Stimulated activated CD8-positive, alpha-beta memory T cell treated with anti-CD3 and anti-CD28 coated beads, Interleukin-4, amount 100 ng/mL, for 24 hours (primary cell): ENCODE measurements around the gene FBXO17.
"Not testable (repeated sequence)": the region's sequence is repeated elsewhere in the genome, so short reads cannot be mapped to it uniquely, and the experiment has no call there.

Experiments
- DNase-seq: peaks from one replicate; pipeline ENCODE4 v3.0.0-alpha.2; 2020; ENCODE audit warnings: low read depth

FBXO17 gene

DNA sequence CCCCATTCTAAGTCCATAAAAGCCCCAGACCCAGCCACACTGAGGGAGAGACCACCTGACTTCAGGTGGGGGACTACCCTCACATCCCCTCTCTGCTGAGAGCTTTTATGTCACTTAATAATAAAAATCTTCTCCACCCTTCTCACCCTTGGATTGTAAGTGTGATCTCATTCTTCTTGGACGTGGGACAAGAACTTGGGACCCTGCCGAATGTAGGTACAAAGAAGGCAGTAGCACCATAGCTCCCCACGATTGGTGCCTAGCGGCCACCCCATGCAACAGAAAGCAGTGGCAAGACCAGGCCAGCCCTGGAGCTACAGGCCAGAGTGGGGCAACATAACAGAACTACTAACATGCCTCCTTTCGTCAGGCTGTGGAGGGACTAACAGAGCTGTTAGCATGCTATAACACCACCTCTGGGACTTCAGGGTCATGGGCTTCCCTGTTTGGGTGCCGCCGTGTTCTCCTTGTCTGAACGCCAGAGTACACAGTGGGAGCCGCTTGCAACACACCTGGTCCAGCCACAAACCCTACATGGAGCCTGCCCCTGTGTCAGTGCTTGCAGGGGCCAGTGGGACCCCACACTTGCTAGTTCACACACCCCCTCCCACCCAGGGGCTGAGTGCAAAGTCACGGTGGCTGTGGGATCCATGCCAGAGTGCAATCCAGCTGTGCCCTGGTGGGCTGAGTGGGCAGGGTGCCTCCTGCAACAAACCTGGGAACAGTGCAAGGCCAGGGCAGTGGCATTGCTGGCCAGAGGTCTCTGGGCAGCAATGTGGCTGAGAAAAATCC is 5.2 kb upstream of the FBXO17 start:
- no peak for DNase-seq

DNA sequence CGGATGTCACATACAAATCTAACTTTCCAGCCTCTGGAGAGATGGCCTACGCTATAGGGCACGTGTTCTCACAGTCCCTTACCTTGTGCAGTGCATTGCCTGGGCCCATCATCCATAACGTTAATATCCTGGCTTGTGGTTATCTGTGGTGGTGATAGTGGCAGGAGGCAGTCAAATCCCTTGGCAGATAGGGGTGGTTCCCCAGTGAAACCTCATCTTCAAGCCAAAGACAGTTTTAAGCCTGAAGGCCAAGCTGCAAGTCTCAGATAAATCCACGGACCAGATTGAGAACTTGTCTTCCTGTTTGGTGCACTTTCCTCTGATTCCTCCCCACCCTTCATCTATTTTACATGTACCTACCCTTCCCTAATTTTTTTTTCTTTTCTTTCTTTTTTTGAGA is 4.3 kb upstream of the FBXO17 start:
- no peak for DNase-seq

DNA sequence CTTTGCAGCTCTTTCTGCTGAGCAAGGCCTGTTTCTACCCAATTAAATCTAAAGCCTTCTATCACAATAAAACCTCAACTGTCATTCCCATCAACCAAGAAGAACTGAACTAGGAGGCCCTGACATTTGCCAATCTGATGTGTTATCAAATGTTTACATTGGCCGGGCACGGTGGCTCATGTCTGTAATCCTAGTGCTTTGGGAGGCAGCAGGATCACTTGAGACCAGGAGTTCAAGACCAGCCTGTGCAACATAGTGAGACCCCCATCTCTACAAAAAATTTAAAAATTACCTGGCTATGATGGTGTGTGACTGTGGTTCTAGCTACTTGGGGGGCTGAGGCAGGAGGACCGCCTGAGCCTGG is 2.8 kb upstream of the FBXO17 start:
- DNase-seq = no peak

DNA sequence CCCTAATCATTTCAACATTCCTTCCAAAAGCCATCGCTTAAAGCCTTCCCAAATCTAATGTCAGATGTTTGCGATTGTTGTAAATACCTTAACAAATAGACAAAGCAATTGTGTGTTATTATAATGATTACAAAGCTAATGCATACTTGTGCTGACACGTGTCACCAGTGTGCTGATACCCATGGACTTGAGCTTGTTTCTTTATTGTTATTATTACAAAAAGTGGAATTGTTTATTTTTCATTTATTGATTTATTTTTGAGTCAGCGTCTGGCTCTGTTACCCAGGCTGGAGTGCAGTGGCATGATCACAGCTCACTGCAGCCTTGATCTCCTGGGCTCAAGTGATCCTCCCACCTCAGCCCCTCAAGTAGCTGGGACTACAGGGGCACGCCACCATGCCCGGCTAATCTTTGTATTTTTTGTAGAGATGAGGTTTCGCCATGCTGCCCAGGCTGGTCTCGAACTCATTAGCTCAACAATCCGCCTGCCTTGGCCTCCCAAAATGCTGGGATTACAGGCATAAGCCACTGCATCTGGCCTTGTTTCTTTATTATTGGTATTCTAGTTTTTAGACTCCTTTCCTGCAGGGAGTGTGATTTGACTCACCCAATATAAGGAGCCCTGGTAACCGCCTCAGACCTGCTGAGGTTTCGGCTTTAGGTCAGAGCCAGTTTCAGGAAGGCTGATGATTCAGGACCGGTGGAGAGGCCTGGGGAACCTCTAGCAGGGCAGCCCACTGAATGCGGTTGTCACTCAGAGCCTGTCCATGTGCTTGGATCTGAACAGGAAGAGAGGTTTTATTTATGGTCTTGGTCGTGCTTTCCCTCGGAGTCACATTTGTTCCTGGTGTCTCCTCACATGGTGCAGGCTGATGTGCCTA is 2.1 kb upstream of the FBXO17 start:
- DNase-seq = peak; percentile 11

DNA sequence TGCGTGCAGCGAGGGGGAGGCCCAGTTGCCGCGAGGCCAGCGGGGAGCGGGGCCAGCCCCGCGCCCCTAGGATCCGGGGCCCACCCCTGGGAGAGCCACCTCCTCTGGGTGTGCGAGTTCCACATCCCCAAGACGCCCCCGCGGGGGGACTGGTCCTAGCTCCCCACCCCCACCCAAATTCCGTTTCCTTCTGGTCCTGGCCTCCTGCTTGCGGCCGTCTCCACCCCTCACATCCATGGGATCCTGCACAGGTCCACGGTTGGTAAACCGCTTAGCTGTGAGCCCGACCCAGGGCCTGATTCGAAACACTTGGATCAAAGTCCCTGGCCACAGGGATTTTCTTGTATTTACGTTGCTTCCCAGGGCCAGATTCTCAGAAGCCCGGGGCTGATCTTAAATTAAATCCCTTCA is 324 bp upstream of the FBXO17 start:
- no peak for DNase-seq

DNA sequence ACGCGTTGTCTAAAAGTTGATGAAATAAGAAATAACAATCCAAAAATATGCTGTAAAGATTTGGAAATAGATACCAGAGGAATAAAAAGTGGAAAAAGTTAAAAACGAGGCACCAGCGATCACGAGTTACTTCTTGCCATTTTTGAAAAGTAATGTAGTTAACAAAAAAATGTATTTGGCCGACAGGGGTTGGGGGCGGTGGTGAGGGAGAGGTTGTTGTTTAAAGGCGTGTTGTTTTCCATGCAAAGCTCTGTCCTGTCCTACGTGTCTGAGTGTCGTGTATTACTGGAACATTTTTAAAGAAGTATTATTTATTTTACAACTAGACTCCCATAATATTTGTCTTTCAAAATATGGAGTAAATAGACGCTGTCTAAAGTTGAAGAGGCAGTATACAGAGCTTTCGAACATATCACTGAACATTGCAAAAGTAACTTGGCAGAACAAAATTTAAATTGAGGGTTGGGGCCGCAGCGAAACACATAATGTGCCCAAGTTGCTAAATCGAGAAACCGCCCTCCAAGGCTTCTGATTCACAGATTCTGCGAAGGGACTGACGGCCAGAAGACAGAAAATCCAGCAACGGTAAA is 823 bp downstream of the FBXO17 start:
- no peak for DNase-seq

DNA sequence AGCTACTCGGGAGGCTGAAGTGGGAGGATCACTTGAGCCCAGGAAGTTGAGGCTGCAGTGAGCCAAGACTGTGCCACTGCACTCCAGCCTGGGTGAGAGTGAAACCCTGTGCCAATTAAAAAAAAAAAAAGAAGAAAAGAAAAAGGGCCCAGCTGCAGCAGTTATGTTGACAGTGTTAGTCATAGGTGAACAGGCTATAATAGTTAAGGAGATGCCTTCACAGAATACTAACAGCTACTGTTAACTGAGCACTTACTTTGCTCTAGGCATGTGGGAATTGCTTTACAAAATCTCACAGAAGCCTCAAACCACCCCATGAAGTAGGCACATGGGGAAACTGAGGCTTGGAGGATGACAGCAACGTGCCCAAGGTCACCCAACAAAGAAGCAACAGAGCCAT is 3.9 kb downstream of the FBXO17 start:
- no peak for DNase-seq

DNA sequence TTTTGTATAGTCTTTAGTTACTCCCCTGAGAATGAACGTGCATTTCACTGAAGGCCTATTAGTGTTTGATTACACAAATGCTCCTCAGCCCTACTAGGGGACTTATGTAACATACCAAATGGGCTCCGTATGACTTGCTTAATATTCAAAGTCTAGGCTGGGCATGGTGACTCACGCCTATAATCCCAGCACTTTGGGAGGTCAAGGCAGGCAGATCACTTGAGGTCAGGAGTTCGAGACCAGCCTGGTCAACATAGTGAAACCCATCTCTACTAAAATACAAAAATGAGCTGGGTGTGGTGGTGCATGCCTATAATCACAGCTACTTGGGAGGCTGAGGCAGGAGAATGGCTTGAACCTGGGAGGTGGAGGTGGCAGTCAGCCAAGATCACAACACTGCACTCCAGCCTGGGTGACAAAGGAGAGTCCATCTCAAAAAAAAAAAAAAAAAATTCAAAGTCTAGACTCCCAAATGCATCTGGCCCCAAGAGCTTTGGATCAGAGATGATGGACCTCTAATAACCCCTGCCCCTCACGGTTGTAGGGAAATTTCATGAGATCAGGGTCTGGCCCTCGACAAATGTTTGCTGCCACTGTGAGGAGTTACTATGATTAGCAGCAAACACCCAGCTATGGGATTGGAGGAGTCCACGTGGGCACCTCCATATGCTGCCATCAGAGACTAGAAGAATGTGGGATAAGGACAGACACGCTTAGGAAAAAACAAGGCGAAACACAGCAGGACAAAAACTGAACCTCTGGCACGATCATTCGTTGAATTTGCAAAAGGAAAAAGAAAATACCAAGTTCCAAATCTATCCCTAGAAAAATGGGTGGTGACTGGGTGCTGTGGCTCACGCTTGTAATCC is 4.6 kb downstream of the FBXO17 start:
- DNase-seq = no peak

DNA sequence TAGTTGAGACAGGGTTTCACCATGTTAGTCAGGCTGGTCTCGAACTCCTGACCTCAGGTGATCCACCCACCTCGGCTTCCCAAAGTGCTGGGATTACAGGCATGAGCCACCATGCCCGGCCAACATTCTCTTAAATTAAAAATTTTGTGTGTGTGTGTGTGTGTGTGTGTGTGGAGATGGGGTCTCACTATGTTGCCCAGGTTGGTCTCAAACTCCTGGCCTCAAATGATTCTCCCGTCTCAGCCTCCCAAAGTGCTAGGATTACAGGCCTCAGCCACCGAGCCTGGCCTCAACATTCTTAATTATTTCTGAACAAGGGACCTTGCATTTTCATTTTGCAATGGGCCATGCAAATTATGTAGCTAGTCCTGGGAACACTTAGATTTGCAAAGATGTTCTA is 9.4 kb downstream of the FBXO17 start:
- DNase-seq = not testable (repeated sequence)

DNA sequence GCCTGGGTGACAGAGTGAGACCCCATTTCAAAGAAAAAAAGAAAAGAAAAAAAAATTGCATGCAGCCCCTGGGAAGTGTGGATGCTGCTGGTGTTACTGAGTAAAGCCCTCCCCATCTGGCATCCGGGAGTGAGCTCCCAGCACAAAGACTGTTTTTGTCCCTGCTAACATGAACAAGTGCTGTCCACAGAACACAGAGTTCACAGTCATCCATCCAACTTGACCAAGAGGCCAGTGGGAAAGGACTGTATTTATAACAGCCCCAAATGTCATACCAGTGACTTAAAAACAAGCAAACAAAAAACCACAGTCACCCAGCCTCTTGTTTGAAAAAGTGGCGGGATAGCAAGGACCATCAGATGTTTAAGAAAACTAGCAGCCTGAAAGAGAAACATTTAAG is 10.8 kb downstream of the FBXO17 start:
- DNase-seq = no peak

DNA sequence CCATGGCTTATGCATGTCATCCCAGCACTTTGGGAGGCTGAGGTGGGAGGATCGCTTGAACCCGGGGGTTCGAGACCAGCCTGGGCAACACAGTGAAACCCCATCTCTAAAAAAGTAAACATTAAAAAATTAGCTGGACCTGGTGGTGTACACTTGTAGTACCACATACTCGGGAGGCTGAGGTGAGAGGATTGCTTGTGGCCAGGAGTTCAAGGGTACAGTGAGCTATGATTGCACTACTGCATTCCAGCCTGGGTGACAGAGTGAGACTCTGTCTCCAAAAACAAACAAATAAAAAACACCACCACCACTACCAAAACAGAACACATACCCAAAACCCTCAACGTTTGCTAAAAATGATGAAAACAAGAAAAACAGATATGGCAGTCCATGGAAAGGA is 15.9 kb downstream of the FBXO17 start:
- DNase-seq = no peak

DNA sequence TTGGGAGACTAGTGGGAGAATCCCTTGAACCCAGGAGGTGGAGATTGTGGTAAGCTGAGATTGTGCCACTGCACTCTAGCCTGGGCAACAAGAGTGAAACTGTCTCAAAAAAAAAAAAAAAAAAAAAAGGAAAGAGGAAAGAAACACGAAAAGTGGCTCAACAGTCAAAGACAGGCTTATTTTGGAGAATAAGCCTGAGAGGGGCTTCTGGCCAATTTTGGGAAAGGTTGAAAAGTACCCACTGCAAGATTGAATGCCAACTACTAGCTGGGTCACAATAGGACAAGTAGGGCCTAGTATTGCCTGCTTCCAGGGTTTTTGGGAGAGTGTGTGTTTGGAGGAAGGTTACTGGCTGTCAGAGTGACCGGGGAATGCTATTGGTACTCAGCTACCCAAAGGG is 17.2 kb downstream of the FBXO17 start:
- no peak for DNase-seq

DNA sequence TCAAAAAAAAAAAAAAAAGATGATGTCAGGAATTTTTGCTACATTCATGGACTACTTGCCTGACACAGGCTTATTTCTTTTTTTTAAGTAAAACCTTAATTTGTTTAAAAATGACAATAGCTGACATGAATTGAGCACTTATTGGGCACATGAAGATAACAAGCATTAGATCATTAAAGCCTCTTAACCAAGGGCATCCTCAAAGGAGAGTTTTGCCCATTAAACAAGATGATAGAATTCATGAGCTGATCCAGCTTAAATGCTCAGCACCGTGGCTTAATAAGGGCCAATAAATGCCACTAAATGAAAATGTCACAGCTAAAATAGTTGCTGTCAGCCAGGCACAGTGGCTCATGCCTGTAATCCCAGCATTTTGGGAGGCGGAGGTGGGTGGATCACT is 19.3 kb downstream of the FBXO17 start:
- no peak for DNase-seq

DNA sequence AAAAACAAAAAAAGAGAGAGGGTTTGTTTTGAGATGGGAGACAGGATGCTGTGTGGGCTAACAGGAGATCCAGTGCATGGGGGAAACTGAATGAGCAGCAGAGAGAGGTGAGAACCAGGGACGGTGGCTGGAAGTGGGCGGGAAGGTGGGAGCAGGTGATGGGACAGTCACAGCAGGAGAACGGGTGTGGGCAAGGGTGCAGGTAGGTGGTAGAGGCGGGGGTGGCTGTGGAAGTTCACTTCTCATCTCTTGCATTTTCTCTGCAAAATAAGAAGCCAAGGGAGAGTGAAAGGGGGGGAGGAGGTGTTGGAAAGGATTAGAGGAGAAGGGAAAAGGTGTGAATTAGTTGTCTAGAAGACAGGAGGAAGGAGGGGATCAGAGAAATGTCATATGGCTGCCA is 21.9 kb downstream of the FBXO17 start:
- DNase-seq = no peak

DNA sequence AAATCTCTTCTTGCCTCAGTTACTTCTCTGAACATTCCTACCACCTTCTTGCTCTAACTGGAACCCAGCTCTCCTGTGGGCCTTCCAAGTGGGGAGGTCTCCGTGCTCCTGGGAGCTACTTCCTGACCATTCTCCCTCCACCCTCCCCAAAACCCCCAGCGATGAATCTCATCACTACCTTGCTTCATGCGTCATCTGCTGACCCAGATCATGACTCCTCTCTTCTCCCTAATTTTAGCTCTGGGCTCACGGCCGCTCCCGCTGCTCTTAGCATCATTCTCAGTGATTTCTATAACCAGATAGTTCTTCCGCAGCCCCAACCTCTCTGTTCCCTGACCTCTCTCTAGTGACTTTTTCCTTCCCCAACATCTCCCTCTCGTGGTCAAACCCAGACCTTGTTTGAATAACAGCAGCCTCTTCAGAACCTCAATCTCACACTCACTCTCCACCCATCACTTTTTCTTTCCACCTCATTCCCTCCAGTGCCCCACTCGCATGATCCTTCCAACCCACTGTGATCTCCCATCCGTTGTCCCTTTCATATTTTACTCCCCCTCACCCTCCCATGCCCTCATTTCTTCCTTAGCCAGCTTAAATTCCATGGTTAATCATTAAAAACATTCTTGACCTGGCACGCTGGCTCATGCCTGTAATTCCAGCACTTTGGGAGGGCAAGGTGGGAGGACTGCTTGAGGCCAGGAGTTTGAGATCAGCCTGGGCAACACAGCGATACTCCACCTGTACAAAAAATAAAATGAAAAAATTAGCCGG is 23.0 kb downstream of the FBXO17 start:
- no peak for DNase-seq

DNA sequence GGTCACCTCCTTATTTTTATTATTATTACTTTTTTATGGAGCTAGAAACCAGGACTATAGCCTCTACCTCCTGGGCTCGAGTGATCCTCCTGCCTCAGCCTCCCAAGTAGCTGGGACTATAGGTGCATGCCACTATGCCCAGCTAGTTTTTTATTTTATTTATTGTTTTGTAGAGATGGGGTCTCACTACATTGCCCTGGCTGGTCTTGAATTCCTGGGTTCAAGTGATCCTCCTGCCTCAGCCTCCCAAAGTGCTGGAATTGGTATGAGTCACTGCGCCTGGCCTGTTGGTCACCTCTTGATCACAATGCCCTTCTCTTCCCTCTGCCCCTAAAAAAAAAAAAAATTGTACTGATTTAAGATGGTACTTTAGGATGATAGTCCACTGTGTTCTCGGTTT is 24.4 kb downstream of the FBXO17 start:
- DNase-seq = no peak

DNA sequence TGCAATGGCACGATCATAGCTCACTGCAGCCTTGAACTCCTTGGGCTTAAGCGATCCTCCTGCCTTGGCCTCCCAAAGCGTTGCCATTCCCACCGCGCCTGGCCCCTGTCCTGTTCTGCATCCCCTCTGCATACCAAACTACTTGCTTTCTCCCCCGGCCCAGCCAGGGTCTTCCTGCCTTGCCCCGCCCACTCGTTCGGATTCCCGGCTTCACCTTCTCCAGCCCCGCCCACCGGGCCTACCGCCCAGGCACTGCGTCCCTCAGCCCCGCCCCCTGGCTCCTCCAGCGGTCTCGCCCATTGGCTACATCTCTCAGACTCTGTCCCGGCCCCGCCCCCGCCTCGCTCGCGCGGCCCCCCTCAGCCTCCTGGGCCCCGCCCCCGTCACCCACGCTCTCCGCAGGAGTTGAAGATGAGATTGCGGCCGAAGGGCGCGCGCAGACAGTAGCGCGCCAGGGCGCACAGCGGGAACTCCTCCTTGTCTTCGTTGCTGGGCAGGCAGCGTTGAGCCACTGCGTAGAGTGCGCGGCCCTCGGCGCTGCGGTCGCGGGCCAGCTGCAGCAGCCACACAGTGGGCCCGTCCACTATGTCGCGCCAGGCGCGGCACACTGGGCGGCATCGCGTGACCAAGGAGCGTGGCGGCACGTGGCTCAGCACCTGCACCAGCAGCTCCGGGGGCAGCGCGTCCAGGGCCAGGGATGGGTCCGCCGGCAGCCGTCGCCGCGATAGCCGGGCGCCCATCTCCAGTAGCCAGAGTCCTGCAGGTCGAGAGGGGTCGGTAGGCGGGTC is 25.8 kb downstream of the FBXO17 start:
- peak; percentile 79 for DNase-seq

DNA sequence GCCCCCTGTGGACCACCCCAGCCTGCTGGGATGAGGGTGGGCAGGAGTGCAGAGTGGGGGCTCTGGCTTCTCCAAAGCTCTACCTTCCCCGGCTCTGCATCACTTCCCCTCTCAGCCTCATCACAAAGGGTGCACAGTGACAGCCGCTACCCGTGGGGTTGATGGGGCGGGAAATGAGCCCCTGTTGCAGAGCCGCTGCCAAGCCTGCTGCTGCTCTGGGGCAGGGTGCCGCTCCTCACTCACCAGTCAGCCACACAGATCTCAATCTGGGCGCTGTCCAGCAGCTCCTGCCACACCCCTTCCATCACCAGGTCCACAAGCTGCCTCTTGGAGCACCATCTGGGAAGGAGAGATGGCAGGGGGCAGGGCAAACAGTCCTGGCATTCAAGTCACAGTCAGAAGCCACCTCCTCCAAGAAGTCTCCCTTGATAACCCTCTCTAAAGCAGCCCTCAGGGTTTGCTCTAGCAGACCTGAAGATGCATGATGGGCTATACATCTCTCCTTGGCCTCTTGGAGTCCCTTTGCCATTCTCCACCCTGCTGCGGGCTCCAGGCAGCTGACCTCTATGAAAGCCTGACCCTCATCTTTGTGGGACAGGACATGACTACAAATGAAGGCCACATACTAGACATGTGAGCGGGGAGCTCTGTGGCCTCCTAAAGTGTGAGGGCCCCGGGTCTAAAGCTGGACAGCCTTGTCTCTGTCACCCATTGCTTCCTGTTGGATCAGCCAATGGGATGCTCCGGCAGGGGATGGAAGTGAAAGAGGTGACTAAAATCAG is 29.1 kb downstream of the FBXO17 start:
- no peak for DNase-seq

DNA sequence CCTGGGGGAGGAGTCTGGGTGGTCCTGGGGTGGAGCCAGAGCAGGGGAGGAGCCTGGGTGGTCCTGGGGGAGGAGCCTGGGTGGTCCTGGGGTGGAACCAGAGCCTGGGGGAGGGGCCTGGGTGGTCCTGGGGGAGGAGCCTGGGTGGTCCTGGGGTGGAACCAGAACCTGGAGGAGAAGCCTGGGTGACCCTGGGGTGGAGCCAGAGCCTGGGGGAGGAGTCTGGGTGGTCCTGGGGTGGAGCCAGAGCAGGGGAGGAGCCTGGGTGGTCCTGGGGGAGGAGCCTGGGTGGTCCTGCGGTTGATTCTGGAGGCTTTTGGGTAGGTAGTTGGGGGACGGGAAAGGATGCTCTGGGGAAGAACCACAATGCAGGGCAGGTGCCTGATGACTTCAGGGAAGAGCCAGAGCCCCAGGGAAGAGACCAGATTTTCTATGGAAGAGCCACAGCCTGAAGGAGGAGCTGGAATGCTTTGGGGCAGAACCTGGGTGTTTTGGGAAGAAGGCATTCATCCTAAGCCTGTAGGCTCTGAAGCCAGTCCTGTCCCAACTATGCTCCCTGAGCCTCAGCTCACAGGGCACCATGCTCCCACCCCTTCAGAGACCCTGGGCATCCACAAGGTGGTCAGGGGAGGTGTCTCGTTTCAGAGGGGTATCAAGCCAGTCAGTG is 29.8 kb downstream of the FBXO17 start:
- DNase-seq = no peak
